NCI-H2227 (cell line): Measurements from ENCODE around the gene MICAL2.

Experiments used
- DNase-seq: peaks from one replicate; lab custom pipeline; 2025; ENCODE audit not compliant: unreplicated experiment; lab: John Stamatoyannopoulos, UW

The MICAL2 gene

GRCh38 chr11:12245091-12245490, 134.7 kb downstream of the MICAL2 start:
- no peak for DNase-seq

GRCh38 chr11:12245549-12246016, 135.2 kb downstream of the MICAL2 start:
- no peak for DNase-seq

DNA sequence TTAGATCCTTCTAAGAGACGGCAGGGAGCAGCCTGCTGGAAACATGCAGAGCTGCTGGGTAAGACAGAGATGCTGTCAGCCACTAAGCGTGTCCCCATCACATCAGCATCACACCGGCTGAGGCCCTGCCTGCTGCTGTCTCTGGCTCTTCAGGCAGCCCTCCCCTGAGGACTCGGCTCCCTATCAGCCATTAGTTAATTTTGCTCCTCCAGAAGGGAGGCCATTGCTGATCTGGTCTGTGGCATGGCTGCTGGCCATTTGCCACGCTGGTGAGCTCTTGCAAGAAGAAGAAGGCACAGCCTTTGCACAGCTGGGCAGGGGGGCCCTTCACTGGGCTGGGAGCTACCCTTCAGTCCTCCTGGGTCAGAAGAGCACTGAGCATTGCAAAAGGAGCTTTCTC, 135.8 kb downstream of the MICAL2 start:
- no peak for DNase-seq

GRCh38 chr11:12246989-12247388, 136.6 kb downstream of the MICAL2 start:
- DNase-seq = no peak

DNA sequence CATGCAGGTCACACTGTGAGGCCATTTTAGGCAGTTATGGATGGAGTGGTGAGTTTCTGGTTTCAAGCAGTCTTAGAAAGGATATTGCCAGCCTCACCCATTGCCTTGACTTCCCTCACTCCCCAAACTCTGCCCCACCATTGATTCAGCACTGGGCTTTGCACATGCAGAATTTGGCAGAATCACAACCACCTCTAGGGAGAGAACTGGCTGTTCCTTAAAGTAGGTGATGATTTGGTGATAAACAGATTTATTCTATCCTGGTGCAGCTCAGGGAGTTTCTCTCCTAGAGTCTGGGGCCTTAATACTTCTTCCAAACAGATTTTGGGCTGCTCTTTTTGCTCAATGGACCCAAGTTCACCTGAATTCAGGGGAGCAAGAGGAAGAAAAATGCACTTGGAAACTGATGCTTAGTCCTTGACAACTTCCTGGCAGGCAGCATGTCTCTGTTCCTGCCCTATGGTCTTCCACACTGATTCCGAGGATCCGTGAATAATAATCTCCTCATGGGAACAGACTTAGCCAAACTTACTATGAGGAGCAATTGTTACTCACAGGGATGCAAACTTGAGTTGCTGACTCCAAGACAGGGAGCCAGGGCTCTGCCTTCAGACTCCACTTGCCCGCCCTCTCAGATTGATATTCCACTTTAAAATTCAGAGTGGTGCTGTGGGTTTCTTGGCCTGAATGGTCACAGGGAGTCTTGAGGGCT, 137.3 kb downstream of the MICAL2 start:
- DNase-seq = no peak

DNA sequence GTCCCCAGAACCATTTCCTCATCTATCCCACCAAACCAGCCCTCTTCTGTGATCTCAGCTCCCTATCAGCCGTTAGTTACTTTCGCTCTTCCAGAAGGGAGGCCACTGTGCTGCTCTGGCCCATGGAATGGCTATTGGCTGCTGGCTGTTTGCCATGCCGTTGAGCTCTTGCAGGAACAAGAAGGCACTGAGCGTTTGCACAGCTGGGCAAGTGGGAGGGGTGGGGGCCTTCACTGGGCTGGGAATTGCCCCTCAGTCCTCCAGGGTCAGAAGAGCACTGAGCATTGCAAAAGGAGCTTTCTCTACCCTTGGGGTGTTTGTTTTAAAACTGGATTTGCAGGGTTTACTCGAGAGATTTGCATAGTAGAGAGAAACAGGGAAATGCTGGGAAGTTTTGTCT, 137.9 kb downstream of the MICAL2 start:
- peak; percentile 14 for DNase-seq

- peak; percentile 75 for DNase-seq
These were observed 139.3 kb downstream of the MICAL2 start for GRCh38 chr11:12249590-12250260.

DNA sequence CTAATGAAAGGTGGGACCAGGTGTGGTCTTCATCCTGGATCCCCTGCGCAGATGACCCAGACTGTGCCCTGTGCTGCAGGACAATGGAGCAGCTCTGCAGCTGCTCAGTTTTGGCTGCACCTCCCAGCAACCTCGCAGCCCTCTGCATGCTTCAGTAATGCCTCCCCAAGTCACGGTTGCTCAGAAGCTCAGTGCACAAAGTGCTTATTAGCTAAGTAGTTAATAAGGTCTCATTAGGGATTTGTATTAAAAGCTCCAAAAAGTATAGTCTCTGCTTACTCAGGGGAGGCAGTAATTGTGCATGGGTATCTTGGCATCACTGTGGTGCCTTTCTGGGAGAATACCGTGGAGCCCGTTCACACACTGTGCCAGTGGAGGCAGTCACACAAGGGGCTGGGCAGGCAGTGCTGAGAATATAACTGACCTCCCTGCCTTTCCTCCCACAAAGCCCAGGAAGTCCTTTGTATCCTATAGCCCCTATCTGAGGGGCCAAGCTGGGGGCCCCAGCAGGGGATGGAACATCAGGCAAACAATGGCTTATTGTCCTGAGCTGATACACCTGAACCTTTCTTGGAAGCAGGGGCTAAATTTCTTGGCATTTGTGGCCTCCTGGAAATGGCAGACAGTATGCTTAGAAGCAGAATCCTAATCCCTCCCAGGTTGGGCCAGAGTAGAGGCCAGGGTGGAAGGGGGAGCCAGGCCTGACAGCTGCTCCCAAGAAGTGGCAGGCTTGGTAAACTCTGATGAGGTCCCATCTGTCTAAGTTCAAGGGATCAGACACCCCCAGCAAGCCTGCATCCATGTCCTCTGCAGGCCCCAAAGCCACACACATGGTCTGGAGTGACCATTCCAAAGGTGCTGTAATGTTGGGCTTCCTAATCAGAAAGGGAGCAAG, 141.5 kb downstream of the MICAL2 start:
- no peak for DNase-seq

DNA sequence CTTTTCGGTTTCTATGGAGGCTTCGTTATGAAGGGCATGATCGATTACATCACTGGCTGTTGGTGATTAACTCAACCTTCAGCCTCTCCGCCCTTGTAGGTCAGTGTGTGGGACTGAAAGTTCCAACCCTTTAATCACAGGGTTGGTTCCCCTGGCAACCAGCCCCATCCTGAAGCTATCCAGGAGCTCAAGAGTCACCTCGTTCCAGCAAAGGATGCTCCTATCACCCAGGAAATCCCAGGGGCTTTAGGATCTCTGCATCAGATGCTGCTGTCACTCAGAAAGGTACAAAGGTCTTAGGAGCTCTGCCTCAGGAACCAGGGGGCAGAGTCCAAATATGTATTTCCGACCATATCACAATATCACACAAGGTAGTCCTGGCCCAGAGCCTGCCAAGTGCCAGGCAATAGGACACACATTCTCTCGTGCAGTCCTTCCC, 143.5 kb downstream of the MICAL2 start:
- DNase-seq = no peak

DNA sequence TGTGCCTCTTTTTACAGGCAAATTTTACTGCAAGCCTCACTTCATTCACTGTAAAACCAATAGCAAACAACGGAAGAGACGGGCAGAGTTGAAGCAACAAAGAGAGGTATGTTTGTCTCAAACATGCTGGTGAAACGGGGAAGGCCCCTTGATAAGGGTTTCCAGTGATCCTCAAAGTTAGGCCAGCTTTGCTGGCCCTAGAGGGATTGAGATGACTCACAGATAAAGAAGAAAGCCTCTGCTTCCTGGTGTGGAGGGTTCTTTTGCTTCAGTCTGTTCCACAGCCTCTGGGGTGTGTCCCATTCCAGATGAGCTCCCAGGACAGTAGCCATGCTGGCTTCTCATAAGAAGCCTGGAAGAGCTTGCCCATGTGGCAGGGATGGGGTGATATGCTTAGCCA, 148.1 kb downstream of the MICAL2 start:
- DNase-seq = no peak

GRCh38 chr11:12259956-12260355, 149.6 kb downstream of the MICAL2 start:
- DNase-seq = no peak

DNA sequence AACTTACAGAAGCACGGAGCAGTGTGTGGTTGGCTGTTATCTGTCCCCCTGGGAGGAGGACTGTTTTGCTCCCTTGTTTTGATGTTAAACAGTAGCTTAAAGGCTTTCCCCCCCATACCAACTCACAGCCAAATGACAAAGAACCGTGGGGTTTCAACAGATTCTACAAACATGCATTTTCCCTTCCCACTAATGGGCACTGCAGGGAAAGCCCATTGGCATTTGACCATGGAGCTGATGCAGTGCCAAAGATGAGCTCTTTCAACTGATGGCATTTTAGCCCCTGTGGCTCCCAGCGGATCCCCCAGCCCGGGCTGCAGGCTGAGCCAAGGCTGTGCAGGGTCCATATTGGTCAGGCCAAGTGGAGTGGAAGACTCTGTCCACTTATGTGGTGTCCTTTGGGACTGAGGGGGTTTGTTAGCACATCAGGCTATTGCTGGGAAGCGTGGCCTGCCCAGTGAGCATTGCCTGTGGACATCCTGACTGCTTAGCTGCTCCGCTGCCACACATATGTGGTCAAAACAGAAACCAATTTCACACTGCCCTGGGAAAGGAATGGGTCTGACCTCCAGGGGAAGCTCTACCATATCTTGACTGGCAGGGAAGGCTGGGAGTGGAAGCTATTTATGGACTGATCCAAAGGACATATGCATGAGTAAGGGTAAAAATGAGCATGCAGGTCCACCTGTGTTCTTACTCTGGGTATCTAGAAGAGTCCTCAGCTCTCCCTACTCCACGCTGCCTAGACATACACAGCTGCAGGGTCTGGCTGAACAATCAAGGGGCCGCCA, 150.5 kb downstream of the MICAL2 start:
- no peak for DNase-seq

- DNase-seq = no peak
These were observed 151.2 kb downstream of the MICAL2 start for GRCh38 chr11:12261551-12261950.

- no peak for DNase-seq
These were observed 152.8 kb downstream of the MICAL2 start for GRCh38 chr11:12263141-12263693.

GRCh38 chr11:12264361-12264760, 154.0 kb downstream of the MICAL2 start:
- DNase-seq = no peak

DNA sequence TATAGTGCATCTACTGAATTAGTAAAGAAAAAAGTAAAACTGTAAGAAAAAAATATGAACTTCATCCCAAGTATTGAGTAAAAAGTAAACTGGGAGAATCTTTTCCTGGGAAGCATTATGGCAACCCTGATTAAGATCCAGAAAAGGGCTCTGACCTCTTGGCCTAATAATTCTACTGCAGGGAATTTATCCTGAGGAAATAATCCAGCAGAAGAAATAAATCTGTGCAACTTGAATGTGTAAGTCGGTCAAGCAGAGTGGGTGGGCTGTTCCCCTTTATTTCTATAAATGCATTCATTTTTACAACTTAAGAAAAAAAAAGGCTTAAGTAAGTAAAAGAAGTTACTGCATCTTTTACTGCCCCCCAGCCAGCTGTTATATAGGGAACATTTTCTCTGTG, 155.7 kb downstream of the MICAL2 start:
- no peak for DNase-seq

- DNase-seq = no peak
These were observed 156.6 kb downstream of the MICAL2 start for GRCh38 chr11:12266943-12267342.

GRCh38 chr11:12267921-12268320, 157.5 kb downstream of the MICAL2 start:
- DNase-seq = no peak

- DNase-seq = no peak
These were observed 158.7 kb downstream of the MICAL2 start for GRCh38 chr11:12269104-12269441.

DNA sequence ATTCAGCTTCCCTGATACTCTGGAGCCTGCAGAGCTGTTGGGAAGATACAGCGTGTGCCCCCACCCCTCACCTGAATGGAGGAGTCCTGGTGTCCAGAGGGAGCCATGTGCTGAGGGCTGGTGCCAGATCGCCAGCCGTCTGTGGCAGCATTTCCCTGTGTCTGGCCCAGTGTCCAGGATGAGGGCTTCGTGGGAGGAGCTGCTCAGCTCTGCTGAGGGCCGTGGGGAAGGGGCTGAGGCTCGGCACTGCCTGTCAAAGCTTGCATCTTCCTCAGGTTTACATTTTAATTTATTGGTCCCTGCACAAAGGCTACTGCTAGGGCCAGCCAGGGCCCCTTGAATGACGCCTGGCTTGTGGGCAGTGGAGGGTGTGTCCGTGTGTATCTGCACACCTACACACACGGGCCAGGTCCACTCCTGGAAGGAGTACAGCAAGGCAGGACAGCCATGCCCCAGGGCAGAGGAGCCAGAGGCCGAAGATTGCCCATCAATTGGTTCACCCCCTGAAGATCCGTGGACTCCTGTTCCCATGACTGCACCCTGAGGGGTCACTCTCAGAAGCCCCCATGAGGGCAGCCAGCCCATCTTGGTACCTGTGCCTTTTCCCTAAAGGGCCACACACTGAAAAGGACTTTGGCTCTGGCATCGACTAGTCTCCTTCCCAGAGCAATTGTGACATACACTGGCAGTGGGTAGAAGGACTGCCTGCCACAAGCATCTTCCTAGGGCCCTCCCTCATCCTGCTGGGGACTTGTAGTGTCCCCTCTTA, 159.2 kb downstream of the MICAL2 start:
- no peak for DNase-seq
